COLO668 (cell line): ENCODE data around the gene ECM2.
"Not testable (repeated sequence)": the region's sequence is repeated elsewhere in the genome, so short reads cannot be mapped to it uniquely, and the experiment has no call there.

ENCODE experiments used
- DNase-seq: peaks from one replicate; lab custom pipeline; 2025; ENCODE audit not compliant: unreplicated experiment; lab: John Stamatoyannopoulos, UW

The ECM2 gene

DNA sequence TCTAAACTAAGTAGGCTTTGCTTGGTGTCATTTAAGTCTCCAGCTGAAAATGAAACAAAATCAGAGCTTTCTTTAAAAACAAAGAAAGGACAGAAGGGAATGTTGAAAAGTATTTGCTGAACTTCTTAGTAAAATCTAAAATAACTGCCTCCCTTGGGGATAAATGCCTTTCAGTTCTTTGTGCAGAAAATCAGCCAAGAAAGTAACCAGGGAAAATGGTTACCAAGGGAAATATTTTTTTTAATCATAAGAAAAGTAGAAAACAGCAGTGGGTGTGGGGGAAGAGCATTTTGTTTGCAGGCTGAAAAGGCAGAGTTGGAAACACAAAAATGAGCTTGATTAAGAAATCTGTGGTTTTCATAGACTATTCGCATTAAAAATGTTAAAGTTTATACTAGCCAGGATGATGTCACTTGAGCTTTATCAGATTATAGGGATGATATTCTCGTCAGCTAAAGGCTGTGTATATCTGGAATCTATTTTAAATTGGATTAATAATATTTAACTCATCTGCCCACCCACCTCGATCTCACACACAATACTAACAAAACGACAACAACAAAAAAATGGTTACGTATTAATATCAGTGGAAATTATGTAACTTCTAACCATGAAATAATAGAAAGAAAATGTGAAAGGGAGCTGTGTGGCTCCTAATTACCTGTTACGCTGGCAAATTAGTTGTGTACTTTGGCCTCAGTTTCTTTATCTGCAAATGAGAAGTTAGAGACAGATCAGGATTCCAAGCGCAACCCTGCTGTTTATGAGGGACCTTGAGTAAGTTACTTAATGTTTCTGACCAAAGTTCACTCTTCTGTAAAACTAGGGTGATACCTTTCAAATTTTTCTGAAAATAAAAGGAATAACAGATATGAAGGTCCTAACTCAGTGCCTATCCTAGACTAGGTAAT lies at the start of gene ECM2:
Gene ECM2 (minus strand): TSS at position 51 of the 911 bp plus-strand sequence. CDS start 13,124 bp downstream, outside the sequence.
- no peak for DNase-seq

DNA sequence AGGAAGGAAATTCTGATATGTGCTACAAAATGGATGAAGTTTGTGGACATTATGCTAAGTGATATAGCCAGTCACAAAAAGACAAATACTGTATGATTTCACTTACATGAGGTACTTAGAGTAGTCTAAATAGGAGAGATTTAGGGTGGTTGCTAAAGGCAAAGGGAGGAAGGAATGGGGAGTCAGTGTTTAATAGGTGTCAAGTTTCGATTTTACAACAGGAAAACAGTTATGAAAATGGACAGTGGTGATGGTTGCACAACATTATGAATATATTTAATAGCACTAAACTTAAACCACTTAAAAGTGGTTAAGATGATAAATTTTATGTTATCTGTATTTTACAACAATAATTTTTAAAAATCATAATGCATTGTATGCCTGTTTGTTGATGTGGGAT lies 40.4 kb upstream of the ECM2 start:
- DNase-seq, result no peak

DNA sequence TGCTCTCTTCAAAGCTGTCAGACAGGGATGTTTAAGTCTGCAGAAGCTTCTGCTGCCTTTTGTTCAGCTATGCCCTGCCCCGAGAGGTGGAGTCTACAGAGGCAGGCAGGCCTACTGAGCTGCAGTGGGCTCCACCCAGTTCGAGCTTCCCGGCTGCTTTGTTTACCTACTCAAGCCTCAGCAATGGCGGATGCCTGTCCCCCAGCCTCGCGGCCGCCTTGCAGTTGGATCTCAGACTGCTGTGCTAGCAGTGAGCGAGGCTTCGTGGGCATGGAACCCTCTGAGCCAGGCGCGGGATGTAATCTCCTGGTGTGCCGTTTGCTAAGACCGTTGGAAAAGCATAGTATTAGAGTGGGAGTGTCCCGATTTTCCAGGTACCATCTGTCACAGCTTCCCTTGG lies 37.8 kb upstream of the ECM2 start:
- DNase-seq, result not testable (repeated sequence)

DNA sequence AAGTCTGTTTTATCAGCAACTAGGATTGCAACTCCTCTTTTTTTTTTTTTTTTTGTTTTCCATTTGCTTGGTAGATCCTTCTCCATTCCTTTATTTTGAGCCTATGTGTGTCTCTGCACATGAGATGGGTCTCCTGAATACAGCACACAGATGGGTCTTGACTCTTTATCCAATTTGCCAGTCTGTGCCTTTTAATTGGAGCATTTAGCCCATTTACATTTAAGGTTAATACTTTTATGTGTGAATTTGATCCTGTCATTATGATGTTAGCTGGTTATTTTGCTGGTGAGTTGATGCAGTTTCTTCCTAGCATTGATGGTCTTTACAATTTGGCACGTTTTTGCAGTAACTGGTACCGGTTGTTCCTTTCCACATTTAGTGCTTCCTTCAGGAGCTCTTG lies 36.1 kb upstream of the ECM2 start:
- DNase-seq, result not testable (repeated sequence)

DNA sequence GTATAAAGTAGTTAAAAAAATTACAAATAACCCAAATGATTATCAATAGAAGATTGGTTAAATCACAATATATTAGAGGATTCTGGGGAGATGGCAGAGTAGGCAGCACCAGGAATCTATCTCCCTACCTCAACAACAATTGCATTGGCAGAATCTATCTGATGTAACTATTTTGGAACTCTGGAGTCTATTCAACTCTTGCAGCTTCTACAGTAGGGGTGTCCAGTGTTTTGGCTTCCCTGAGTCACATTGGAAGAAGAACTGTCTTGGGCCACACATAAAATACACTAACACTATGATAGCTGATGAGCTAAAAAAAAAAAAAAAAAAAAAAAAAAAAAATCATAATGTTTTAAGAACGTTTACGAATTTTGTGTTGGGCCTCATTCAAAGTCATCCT lies 29.2 kb upstream of the ECM2 start:
- DNase-seq, result no peak

DNA sequence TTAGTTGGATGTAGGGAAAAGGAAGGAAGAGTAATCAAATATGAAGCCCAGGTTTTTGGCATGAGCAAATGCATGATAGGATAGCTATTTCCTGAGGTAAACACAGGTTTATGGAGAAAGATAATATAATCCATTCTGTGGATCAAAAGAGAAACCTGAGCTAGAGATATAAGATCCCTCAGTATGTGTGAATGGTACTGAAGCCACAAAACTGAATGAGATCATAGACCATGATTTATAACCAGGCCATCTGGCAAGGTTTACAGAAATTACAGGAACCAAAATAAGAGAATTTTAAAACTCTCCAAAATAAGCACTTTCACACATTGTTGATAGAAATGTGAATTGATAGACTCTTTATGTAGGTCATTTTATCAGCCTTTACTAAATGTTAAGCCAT lies 28.7 kb upstream of the ECM2 start:
- no peak for DNase-seq

DNA sequence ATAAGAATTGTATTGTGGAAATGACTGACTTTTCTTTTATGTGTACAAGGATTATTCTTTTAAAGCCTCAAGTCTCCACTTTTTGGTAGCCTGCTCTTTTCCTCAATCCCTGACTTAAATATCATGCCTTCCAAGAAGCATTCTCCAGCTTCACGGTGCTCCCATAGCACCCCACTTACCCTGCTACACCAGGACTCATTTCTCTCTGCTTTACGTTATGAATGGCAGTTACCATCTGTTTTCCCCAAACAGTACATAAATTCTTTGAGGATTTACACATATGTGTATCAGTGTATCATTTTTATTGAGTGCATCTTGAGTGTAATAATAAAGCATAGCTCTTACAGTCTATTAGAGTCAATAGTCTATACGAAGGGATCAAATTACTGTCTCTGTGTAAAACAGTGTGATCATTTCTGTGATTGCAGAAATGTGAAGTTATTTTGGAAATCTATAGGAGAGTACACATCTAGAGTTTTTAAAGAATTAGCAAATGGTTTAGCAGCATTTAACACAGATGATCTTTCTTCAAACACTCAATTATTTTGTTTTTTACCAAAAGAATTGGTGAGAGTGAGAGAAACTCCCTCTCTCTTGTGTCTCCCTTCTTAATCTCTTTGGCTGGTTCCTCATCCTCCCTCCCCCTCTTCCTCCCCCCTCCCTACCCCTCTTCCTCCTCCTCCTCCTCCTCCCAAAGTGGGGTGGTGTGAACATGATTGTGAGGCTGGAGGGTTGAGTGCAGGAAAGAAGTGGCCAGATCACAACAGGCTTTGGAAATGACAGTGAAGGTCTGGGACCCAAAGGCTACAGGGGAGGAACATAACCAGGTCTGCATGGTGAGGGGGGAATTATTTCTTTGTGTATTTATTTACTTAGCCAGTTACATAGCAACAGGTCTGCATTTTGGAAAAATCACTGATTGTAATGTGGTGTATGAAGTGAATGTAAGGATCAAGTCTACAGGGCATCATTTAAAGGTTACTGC lies 27.6 kb upstream of the ECM2 start:
- DNase-seq, result no peak

DNA sequence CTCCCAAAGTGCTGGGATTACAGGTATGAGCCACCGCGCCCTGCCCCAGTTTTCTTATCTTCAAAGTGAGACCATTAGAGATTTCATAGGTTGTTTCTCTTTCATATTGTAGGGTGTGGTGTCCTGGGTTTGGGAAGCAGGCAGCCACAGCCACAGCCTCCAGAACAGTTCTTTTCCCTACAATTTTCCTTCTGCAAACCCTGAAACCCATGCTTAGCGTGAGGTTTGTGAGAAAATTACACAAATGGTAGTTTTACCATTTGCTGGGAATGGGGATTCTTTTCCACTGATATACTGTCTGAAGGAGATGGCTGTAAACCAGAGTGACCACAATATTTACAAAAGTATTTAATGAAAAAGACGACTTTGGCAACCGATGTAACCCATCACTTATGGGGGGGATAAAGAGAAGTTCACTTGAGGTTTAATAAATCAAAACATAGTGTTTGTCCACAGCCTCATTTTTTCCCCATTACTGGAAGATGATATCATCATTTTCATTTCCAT lies 26.7 kb upstream of the ECM2 start:
- no peak for DNase-seq

DNA sequence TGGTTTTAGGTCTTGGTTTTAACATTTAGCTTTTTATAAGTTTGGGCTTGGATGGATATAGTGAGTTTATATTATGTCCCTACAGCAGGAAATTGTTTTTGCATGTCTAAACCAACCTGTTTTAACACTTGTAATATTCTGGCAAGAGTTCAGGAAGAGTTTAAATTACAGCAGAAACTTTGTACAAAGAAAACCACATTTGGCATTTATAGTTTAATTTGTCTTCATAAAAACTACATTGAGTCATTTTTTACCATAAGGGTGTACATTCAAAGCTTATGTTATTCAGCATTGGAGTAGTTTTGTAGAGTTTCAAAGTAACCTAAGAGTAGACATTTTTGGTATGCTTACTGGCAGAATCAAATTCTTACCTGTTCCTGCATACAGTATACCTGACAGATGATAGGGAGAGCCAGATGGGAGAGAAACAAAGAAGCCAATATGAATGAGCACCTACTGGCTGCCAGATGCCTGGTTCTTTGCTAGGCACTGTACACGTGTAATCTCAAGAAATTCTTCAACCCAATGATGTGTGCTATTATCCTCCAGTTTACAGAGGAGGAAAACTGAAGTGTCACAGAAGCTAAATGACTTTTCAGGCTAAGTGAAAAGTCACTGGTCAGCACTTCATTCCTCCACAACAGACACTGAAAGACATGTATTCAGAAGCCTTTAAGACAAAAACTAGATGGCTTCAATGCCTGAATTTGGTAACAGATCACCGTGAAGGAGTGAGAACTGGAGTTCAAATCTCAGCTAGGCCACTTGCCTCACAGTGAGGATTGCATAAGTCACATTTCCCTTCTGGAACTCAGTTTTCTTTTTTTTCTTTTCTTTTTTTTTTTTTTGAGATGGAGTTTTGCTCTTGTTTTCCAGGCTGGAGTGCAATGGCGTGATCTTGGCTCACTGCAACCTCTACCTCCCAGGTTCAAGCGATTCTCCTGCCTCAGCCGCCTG lies 25.9 kb upstream of the ECM2 start:
- no peak for DNase-seq

DNA sequence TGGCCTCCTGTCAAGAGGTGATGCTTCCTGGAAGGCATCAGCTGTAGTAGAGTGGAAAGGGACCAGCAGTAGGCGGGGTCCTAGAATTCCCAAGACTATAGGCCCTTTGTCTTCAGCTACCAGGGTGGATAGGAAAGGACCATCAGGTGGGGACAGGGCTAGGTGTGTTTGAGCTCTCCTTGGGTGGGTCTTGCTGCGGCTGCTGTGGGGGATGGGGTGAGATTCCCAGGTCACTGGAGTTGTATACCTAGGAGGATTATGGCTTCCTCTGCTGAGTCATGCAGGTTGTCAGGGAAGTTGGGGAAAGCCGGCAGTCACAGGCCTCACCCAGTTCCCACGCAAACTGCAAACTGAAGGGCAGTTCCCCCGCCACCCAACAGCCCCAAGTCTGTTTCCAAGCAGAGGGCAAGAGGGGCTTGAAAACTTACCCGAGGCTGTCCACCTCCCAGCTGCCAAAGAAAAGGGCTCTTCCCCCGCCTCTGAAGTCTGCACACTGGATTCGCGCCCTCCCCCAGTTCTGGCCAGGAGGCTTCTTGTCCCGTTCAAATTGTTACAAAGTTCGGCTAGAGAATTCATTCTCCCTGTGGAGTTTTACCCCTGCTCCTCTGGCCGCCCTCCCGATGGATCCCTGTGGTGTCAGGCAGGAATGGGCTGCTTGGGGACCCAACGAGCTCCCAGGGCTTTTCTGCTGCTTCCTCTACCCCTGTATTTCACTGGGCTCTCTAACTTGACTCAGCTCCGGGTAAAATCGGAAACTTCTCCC lies 23.0 kb upstream of the ECM2 start:
- no peak for DNase-seq

DNA sequence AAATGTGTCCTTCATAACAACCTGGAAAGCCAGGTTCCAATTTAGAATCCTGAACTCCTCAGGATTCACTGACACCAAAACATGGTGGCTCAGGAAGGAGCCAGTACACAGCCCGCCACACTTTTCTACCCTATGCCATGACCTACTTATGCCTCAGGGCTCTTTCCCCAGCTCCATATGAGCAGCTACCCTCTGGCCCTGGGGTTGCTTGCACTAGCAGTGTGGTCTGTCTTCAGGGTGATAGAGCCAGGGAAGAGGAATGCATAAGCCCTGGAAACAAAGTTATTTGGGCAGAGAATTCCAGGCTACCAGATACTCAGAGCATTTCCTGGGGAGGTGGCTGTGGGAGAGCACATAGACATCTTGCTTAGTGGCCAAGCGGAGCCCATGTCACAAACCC lies 15.0 kb upstream of the ECM2 start:
- DNase-seq, result no peak

DNA sequence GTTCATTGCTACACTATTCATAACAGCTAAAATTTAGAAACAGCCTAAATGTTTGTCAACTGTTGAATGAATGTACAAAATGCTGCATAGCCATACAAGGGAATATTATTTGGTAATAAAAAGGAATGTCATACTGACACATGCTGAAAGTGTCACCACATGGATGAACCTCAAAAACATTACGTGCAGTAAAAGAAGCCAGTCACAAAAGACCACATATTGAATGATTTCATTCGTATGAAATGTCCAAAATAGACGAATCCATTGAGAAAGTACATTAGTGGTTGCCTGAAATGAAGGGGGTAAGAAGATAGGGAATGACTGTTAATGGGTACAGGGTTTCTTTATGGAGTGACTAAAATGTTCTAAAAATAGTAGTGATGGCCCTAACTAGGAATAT lies 11.6 kb upstream of the ECM2 start:
- no peak for DNase-seq

DNA sequence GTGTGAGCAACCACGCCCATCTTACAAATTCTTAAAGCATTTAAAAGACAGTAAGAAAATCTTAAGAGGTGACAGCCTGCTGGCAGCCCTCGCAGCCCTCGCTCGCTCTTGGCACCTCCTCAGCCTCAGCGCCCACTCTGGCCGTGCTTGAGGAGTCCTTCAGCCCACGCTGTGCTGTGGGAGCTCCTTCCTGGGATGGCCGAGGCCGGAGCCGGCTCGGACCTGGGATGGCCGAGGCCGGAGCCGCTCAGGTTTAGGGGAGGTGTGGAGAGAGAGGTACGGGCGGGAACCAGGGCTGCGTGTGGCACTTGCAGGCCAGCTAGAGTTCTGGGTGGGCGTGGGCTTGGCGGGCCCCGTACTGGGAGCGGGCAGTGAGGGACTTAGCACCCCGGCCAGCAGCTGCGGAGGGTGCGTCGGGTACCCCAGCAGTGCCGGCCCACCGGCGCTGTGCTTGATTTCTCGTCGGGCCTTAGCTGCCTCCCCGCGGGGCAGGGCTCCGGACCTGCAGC lies 9.3 kb upstream of the ECM2 start:
- DNase-seq, result no peak

DNA sequence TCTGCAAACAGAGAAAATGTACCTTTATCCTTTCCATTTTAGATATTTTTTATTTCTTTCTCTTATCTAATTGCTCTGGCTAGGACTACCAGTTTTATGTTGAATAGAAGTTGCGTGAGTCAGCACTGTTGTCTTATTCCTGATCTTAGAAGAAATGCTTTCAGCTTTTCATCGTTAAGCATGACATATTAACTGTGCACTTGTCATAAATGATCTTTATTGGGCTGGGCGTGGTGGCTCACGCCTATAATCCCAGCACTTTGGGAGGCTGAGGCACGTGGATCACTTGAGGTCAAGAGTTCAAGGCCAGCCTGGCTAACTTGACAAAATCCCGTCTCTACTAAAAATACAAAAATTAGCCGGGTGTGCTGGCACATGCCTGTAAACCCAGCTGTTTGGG lies 8.2 kb upstream of the ECM2 start:
- no peak for DNase-seq

DNA sequence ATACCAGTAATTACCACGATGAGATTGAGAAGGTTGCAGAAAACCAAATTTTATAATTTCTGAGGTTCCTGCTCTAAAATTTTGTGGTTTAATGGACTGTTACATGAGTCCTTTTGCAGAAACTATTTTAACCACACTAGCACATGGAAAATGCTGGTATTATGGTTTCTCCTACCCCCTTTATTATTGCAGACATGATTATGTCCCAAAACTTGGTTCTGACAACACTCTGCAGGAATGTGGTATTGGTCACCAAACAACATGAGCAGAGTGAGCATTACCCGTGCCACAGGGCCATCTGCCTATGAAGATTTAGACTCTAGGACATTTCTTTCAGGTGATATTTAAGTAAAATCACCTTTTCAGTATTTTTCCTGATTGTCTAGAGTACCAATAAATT lies 2.8 kb upstream of the ECM2 start:
- no peak for DNase-seq

DNA sequence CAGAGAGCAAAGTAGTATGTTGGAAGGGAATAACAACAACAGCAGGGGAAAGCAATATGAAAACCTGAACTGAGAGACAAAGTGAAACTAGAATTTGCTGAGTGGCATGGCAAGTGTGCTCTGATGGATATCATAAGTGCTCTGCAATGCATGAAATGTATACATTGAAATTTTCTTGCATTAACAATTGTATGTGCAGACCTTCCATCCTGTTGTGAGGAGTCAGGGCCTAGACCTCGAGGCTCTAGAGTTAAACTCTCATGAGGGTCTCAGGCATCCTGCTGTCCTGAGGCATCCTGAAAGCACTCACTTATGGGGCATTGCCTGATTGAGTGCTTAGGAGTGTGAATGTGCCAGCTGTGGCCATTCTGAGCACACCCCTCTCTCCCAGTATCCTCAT lies 1.1 kb downstream of the ECM2 start:
- DNase-seq, result no peak

DNA sequence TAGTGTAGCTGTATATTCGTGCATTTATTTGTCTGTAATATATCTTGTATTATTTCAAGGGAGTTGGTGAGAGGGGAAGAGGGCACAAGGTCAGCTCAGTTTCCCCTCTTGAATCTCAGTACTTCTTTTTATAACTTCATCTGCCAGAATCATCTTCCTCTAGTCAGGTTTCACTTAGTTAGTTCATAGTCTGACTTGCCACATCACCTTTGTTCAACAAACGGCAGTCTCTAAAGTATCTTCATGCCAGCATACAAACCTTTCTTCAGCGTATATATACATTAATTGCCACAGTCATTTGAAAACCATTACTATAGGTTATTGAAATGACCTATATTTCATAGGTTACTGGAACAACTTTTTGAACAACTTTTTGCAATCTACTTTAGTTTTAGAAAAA lies 1.6 kb downstream of the ECM2 start:
- no peak for DNase-seq

DNA sequence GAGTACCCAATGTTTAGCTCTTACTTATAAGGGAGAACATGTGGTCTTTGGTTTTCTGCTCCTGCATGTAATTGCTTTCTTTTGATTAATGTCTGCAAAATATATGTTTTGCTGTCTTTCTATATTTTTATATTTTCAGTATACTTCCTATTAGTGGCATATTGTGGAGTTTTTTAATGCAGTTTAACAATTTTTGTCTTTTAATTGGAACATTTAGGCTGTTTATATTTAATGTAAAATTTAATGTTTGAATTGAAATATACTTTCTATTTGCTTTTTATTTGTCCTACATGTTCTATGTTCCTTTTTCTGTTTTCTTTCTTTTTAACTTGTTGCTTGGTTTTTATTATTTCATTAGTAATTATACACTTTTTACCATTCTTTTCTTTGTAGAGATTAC lies 4.9 kb downstream of the ECM2 start:
- DNase-seq, result no peak

DNA sequence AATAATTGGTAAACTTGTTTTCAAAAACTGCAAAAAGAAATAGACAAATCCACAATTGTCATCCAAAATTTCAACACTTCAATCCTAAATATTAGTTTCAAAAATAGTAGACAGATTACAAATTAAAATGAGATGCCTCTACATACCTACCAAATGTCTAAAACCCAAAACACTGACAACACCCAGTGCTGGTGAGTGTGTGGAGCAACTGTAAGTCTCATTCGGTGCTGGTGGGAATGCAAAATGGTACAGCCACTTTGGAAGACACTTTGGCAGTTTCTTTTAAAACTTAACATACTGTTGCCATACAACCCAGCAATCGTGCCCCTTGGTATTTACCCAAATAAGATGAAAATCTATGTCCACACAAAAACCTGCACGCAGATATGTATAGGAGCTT lies 6.7 kb downstream of the ECM2 start:
- no peak for DNase-seq

DNA sequence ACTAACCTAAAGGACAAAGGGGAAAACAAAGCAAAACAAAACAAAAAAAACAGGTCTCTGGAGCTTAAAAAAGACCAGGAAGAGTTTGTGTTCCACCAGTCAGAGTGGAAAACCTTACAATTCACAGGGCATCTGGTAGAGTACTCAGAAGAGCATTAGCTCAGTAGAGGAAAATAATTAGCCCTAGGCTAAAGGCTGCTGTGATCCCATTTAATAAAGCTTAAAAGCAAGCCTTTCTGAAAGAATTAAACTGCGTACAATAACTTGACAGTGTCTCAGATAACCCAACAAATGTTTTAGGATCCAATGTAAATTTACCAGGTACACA lies 7.3 kb downstream of the ECM2 start:
- DNase-seq, result no peak
